HG02588 (cell line): ENCODE data around the gene MAGOH.
"Not testable (repeated sequence)": the region's sequence is repeated elsewhere in the genome, so short reads cannot be mapped to it uniquely, and the experiment has no call there.

Experiments
- ATAC-seq: cut with Tn5 transposase; IDR thresholded peaks from one replicate; pipeline ENCODE4 v1.9.1; 2021; ENCODE audit warnings: mild to moderate bottlenecking, moderate library complexity; ENCODE audit not compliant: unreplicated experiment

Gene MAGOH

DNA sequence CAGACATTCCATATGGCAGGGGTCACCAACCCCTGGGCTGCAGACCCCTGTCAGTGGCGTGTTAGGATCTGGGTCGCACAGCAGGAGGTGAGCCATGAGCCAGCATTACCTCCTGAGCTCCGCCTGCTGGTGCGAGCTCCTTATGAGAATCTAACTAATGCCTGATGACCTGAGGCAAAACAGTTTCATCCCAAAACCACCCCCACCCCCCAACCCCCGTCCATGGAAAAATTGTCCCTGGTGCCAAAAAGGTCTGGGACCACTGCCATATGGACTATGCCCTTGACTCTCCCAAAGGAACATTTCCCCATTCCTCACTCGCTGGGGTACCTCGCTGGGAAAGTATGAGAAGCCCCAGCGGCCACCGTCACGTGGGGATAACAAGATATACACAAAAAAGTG, 48.1 kb downstream of the MAGOH start:
- ATAC-seq = no peak

DNA sequence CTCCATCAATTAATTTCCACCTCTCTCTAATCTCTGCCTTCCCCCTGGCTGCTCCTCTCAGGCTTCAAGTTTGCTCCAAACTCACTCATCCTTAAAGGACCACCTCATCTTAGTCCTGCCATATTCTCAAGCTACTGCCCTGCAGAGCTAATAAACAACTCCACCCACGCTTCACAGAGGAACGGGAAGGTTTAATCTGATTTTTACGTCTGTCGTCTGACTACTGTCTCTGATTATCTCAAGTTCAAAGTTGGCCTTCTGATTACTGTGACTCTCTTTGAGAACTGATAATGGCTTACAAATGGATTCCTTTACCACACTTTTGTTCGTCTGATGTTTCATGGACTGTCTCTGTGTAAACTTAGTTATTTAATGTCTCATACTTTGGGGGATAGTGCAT, 49.3 kb downstream of the MAGOH start:
- ATAC-seq = no peak

DNA sequence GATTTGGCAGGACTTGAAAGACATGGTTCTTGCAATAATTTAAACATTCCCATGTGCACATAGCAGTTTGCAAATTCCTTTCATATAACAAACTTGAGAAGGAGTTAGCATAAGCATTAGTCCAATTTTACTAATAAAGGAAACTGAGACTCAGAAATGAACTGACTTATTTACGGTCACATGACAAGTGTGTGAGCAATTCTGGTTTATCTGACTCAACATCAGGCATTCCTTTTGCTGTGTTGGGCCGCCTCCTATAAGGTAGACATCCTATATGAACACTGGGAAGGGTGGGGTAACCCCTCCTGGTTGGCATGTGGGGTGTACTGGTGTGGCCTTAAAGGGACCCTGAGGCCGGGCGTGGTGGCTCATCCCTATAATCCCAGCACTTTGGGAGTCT, 50.2 kb downstream of the MAGOH start:
- ATAC-seq = no peak

- ATAC-seq = no peak
These were observed 50.9 kb downstream of the MAGOH start for GRCh38 chr1:53187401-53187800.

GRCh38 chr1:53186533-53186932, 51.8 kb downstream of the MAGOH start:
- ATAC-seq = no peak

DNA sequence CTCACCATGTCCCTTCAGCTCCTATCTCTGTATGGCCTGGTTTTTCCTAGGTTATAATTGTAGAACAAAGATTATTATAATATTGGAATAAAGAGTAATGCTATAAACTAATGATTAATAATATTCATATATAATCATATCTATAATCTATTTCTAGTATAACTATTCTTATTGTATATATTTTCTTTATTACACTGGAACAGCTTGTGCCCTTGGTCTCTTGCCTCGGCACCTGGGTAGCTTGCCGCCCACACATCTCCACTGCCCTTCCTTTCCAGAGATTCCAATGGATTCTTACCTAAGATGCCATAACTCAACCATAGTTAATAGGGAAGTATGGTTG, 52.4 kb downstream of the MAGOH start:
- ATAC-seq = not testable (repeated sequence)

- no peak for ATAC-seq
These were observed 55.0 kb downstream of the MAGOH start for GRCh38 chr1:53183095-53183990.

GRCh38 chr1:53182716-53183094, 55.6 kb downstream of the MAGOH start:
- ATAC-seq = no peak

GRCh38 chr1:53182111-53182593, 56.2 kb downstream of the MAGOH start:
- ATAC-seq = no peak

DNA sequence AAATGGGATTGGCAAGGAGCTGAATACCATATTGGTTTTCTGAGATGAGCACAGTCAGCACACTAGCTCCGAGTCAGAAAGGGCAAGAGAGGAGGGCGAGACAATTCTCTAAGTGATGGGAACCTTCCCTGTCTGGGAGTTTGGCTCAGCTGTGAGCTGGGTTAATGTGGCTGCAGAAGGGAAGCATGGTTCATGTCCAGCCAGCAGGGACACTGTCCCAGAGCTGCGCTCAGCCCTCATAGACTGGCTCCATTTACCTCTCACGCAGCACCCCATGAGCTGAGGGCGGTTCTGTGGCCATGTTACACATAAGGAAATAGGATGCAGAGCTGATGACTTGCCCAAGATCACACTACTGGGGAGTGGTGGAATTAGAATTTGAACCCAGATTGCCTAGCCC, 57.4 kb downstream of the MAGOH start:
- no peak for ATAC-seq

- no peak for ATAC-seq
These were observed 58.1 kb downstream of the MAGOH start for GRCh38 chr1:53180226-53180625.
